K562 (cell line): Measurements from ENCODE around the gene HSF2. TPM values are rescaled to one million over a fixed set of nuclear protein-coding genes. Genes with fewer than 3 reads are reported as not detected.
A peak's percentile ranks its signal among the peaks of the same experiment; 100 is the strongest.

ENCODE experiments used
- CTCFL ChIP-seq: IDR thresholded peaks from 2 replicates; pipeline ENCODE4 v1.6.1; 2011; ENCODE audit warnings: borderline replicate concordance, low read depth, mild to moderate bottlenecking, moderate library complexity, low read length; ENCODE audit not compliant: insufficient read depth, poor library complexity, severe bottlenecking
- EP400 ChIP-seq: fragments of 450-650 bp; IDR thresholded peaks from 2 replicates; pipeline ENCODE4 v1.6.1; 2017; ENCODE audit warnings: antibody characterized with exemption, mild to moderate bottlenecking, moderate library complexity
- HIVEP1 ChIP-seq: fragments of 250-450 bp; sonication (Bioruptor Pico); IDR thresholded peaks from 2 replicates; pipeline ENCODE4 v1.4.0; 2020; ENCODE audit warnings: mild to moderate bottlenecking
- KLF6 ChIP-seq: fragments of 250-450 bp; sonication (Bioruptor Pico); IDR thresholded peaks from 2 replicates; pipeline ENCODE4 v1.4.0; 2020; ENCODE audit warnings: mild to moderate bottlenecking, moderate library complexity, borderline replicate concordance
- MECOM ChIP-seq: fragments of 250-450 bp; sonication (Bioruptor Pico); IDR thresholded peaks from 2 replicates; pipeline ENCODE4 v1.8.0; 2022; ENCODE audit warnings: inconsistent platforms
- MTA3 ChIP-seq: fragments of 450-650 bp; formaldehyde crosslinking; IDR thresholded peaks from 2 replicates; pipeline ENCODE4 v1.6.1; 2017; ENCODE audit warnings: mild to moderate bottlenecking, borderline replicate concordance
- PHF8 ChIP-seq: fragments of 200-600 bp; sonication (generic); IDR thresholded peaks from 2 replicates; pipeline ENCODE4 v1.6.1; 2012; ENCODE audit warnings: mixed run types, mild to moderate bottlenecking, inconsistent platforms, low read length, moderate library complexity, borderline replicate concordance
- RUNX1 ChIP-seq: sonication (generic); IDR thresholded peaks from 2 replicates; pipeline ENCODE4 v1.6.1; 2016; ENCODE audit warnings: antibody characterized with exemption, low read depth
- U2AF1 ChIP-seq: fragments of 200-400 bp; formaldehyde crosslinking; optimal IDR thresholded peaks from 2 replicates; pipeline ENCODE3; 2017; ENCODE audit warnings: mild to moderate bottlenecking, low read depth, low read length, moderate library complexity
- ZBTB17 ChIP-seq: fragments of 450-650 bp; formaldehyde crosslinking; IDR thresholded peaks from 2 replicates; pipeline ENCODE4 v1.4.0; 2020; ENCODE audit warnings: mild to moderate bottlenecking
- ZFX ChIP-seq: sonication (generic); formaldehyde crosslinking; IDR thresholded peaks from 2 replicates; pipeline ENCODE4 v1.8.0; 2022; ENCODE audit warnings: mild to moderate bottlenecking, missing genetic modification reagents, moderate library complexity
- ZNF316 ChIP-seq: fragments of 450-650 bp; IDR thresholded peaks from 2 replicates; pipeline ENCODE4 v1.6.1; 2016
- ZNF780A ChIP-seq: fragments of 250-450 bp; sonication (Bioruptor Pico); IDR thresholded peaks from 2 replicates; pipeline ENCODE4 v1.5.0; 2021; ENCODE audit warnings: mild to moderate bottlenecking
- polyA plus RNA-seq, 8 experiments: library from polyadenylated mRNA; depleted of rRNA in 4 of 8; stranded (reverse) in 5 of 8; unstranded in 3 of 8; fragments of >200 nt; fragmentation: Nextera tagmentation in 2 of 8; fragmentation: Illumina TruSeq in 1 of 8; extraction: Ambion mirVana in 2 of 8; extraction: Trizol in 1 of 8; gene quantifications; 2 replicates each; pipeline versions ENCODE4 v1.2.1 to v1.2.3, GENCODE V29; 2011 to 2014; ENCODE audit warnings: inconsistent platforms in 1 of 8, missing spikeins in 1 of 8
- total RNA-seq, 7 experiments: library from RNA; depleted of rRNA in 6 of 7; stranded (reverse); fragments of >200 nt in 6 of 7; fragmentation: Illumina TruSeq in 2 of 7; extraction: Trizol in 2 of 7; gene quantifications; 2 replicates each; pipeline versions ENCODE4 v1.2.1 to v1.2.3, GENCODE V29; 2011 to 2021; ENCODE audit warnings: low replicate concordance in 1 of 7
- TF ChIP-seq, protein P1 (sequence below): conservative IDR thresholded peaks from 2 replicates; pipeline ENCODE4 v1.6.1; 2011; ENCODE audit warnings: low read depth, mild to moderate bottlenecking, low read length; ENCODE audit not compliant: control insufficient read depth
- TF ChIP-seq, protein P2 (sequence below), 2 experiments: fragments of 450-650 bp; IDR thresholded peaks; 2 replicates each; pipeline ENCODE4 v1.6.1; 2016; ENCODE audit warnings: mild to moderate bottlenecking in 2 of 2, borderline replicate concordance in 1 of 2, low read depth in 1 of 2, moderate library complexity in 1 of 2
- TF ChIP-seq, protein P3 (sequence below): fragments of 250-450 bp; sonication (Bioruptor Pico); IDR thresholded peaks from 2 replicates; pipeline ENCODE4 v1.9.0; 2021; ENCODE audit warnings: mild to moderate bottlenecking

The HSF2 gene
- total and polyA plus RNA-seq, 9 of the 15 experiments (the other 6 are each of a cell fraction or from before 2014, with no cell fraction given) = 19.1 to 73.1 (median 29.2) TPM

- TF ChIP-seq CTCFL (no peak), RUNX1 (no peak), ZFX (peak; percentile 82), KLF6 (CRISPR knock-in tag) (no peak), ZBTB17 (CRISPR knock-in tag) (no peak), ZNF780A (CRISPR knock-in tag) (no peak), EP400 (0 out of 2 replicates have a peak, but pooled peaks have one; percentile 47), HIVEP1 (CRISPR knock-in tag) (no peak), ZNF316 (no peak), PHF8 (peak; percentile 87; the same call in 1 of the 2 replicates), MECOM (CRISPR knock-in tag) (no peak), U2AF1 (no peak), MTA3 (no peak)
- TF ChIP-seq, protein P1, sequence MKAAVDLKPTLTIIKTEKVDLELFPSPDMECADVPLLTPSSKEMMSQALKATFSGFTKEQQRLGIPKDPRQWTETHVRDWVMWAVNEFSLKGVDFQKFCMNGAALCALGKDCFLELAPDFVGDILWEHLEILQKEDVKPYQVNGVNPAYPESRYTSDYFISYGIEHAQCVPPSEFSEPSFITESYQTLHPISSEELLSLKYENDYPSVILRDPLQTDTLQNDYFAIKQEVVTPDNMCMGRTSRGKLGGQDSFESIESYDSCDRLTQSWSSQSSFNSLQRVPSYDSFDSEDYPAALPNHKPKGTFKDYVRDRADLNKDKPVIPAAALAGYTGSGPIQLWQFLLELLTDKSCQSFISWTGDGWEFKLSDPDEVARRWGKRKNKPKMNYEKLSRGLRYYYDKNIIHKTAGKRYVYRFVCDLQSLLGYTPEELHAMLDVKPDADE = no peak
- TF ChIP-seq, protein P2, sequence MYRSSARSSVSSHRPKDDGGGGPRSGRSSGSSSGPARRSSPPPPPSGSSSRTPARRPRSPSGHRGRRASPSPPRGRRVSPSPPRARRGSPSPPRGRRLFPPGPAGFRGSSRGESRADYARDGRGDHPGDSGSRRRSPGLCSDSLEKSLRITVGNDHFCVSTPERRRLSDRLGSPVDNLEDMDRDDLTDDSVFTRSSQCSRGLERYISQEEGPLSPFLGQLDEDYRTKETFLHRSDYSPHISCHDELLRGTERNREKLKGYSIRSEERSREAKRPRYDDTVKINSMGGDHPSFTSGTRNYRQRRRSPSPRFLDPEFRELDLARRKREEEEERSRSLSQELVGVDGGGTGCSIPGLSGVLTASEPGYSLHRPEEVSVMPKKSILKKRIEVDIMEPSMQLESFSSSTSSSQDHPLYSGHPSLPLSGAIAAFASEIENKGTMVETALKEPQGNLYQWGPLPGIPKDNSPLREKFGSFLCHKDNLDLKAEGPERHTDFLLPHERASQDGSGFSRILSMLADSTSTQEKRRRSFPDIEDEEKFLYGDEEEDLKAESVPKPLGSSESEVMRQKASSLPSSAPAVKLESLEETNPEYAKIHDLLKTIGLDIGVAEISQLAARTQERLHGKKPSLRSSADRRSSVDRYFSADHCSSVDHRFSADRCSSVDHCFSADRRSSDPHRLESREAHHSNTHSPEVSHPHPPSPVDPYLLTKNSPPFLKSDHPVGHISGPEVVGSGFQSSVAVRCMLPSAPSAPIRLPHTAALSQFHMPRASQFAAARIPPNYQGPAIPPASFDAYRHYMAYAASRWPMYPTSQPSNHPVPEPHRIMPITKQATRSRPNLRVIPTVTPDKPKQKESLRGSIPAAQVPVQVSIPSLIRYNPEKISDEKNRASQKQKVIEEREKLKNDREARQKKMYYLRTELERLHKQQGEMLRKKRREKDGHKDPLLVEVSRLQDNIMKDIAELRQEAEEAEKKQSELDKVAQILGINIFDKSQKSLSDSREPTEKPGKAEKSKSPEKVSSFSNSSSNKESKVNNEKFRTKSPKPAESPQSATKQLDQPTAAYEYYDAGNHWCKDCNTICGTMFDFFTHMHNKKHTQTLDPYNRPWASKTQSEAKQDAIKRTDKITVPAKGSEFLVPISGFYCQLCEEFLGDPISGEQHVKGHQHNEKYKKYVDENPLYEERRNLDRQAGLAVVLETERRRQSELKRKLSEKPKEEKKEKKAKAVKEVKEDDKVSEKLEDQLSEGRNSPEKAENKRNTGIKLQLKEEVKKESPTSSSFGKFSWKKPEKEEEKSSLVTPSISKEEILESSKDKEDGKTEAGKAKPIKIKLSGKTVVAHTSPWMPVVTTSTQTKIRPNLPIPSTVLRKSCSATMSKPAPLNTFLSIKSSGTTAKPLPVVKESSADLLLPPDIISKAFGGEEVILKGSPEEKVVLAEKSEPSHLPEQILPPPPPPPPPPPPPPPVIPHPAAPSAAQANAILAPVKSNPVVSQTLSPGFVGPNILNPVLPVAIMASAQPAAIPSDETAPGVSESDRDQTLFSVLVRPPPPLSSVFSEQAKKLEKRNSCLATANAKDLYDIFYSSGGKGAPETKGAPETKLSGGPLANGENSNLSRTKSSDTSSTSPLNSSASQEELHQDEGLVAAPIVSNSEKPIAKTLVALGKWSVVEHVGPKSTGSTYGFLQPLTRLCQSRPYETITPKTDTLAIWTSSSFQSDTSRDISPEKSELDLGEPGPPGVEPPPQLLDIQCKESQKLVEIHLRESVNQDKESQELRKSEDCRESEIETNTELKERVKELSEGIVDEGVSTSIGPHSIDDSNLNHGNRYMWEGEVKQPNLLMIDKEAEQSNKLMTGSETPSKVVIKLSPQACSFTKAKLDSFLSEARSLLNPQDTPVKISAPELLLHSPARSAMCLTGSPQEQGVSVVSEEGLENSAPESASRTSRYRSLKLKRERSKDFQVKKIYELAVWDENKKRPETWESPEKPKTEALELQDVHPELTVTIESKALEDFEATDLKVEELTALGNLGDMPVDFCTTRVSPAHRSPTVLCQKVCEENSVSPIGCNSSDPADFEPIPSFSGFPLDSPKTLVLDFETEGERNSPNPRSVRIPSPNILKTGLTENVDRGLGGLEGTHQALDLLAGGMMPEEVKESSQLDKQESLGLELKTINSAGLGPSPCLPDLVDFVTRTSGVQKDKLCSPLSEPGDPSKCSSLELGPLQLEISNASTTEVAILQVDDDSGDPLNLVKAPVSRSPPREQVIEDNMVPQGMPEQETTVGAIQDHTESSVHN (IDR thresholded peaks at IDR 0.05; ENCODE audit: borderline replicate concordance in 1 of 2, low read depth in 1 of 2) = no peak
- TF ChIP-seq, protein P3, sequence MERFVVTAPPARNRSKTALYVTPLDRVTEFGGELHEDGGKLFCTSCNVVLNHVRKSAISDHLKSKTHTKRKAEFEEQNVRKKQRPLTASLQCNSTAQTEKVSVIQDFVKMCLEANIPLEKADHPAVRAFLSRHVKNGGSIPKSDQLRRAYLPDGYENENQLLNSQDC (CRISPR knock-in tag) = no peak
Measured at GRCh38 chr6:122399348-122400120, at the start of gene HSF2 (continued).
